ENCODE measurements around the gene ADAMTS7. TPM values are rescaled to one million over a fixed set of nuclear protein-coding genes. Genes with fewer than 3 reads are reported as not detected.
"Not testable (repeated sequence)": the region's sequence is repeated elsewhere in the genome, so short reads cannot be mapped to it uniquely, and the experiment has no call there.

The ADAMTS7 gene
- polyA plus RNA-seq, 1 donor from 2014 or later: 31.5 TPM

GRCh38 chr15:78726870-78727551 lies 84.3 kb downstream of the ADAMTS7 start:
- no peak overlapping the region for H3K27ac ChIP-seq (ENCODE audit: low read length)
- H3K9me3 ChIP-seq (ENCODE audit: low read length): no peaks in the 10 kb centered on the region
- no peak for TF ChIP-seq TAF1 (IDR thresholded peaks at IDR 0.05; ENCODE audit: low read depth)
- no peak for TF ChIP-seq REST (IDR thresholded peaks at IDR 0.05; ENCODE audit: borderline replicate concordance)
- TF ChIP-seq RAD21 (conservative IDR thresholded peaks at IDR 0.05): no peak
- TF ChIP-seq CTCF (IDR thresholded peaks at IDR 0.05; ENCODE audit: poor library complexity, severe bottlenecking): no peak
- TF ChIP-seq MXI1 (conservative IDR thresholded peaks at IDR 0.05; ENCODE audit: poor library complexity, severe bottlenecking): no peak
- no peak for TF ChIP-seq EZH2 (IDR thresholded peaks at IDR 0.05; ENCODE audit: borderline replicate concordance, insufficient read depth, low read length, poor library complexity, severe bottlenecking)
- TF ChIP-seq SMC3 (conservative IDR thresholded peaks at IDR 0.05; ENCODE audit: poor library complexity): no peak
- TF ChIP-seq POLR2AphosphoS5 (IDR thresholded peaks at IDR 0.05): no peak
- TF ChIP-seq EP300 (conservative IDR thresholded peaks at IDR 0.05; ENCODE audit: poor library complexity, severe bottlenecking): no peak
- no peaks in the 10 kb centered on the region for H3F3A ChIP-seq (ENCODE audit: insufficient read depth, low read length, poor library complexity, severe bottlenecking)
- H2AFZ ChIP-seq (ENCODE audit: low read depth, low read length): no peak overlapping the region
- H3K79me2 ChIP-seq (replicated peaks; ENCODE audit: insufficient read depth, low read length): no peaks in the 10 kb centered on the region
- no peaks in the 10 kb centered on the region for H3K27me3 ChIP-seq (ENCODE audit: insufficient read depth, low read depth, low read length)
- no peak overlapping the region for H3K4me2 ChIP-seq (ENCODE audit: low read length)
- H3K9me2 ChIP-seq (ENCODE audit: insufficient read depth, low read length): no peaks in the 10 kb centered on the region
- no peaks in the 10 kb centered on the region for H4K20me1 ChIP-seq (ENCODE audit: insufficient read depth)
- no peaks in the 10 kb centered on the region for H3K36me3 ChIP-seq (ENCODE audit: insufficient read depth, low read length)
- no peak overlapping the region for H3K9ac ChIP-seq (ENCODE audit: low read length)
- no peak overlapping the region for H3K4me3 ChIP-seq (ENCODE audit: low read length)

GRCh38 chr15:78719819-78720450 lies 91.3 kb downstream of the ADAMTS7 start:
- H3K27me3 ChIP-seq (ENCODE audit: insufficient read depth, low read depth, low read length); H3K79me2 ChIP-seq (replicated peaks; ENCODE audit: insufficient read depth, low read length); H3K27ac ChIP-seq (ENCODE audit: low read length); H3K9me3 ChIP-seq (ENCODE audit: low read length); H3K4me2 ChIP-seq (ENCODE audit: low read length); H3K9me2 ChIP-seq (ENCODE audit: insufficient read depth, low read length); H3K4me3 ChIP-seq (ENCODE audit: low read length); H2AFZ ChIP-seq (ENCODE audit: low read depth, low read length); H3K36me3 ChIP-seq (ENCODE audit: insufficient read depth, low read length); H3K9ac ChIP-seq (ENCODE audit: low read length); H4K20me1 ChIP-seq (ENCODE audit: insufficient read depth); H3F3A ChIP-seq (ENCODE audit: insufficient read depth, low read length, poor library complexity, severe bottlenecking): not testable (repeated sequence)

Measured in neural cell (in vitro differentiated cells).